NK-92 (cell line): Measurements from ENCODE around the gene SIN3B.

Experiments used
- DNase-seq: peaks from one replicate; lab custom pipeline; 2025; ENCODE audit not compliant: unreplicated experiment; lab: John Stamatoyannopoulos, UW

SIN3B gene

GRCh38 chr19:16887353-16888265 lies 58.4 kb downstream of the SIN3B start:
- DNase-seq, result no peak

- no peak for DNase-seq
Observed at GRCh38 chr19:16888629-16889365, 59.6 kb downstream of the SIN3B start, which contains the start of gene F2RL3. TSS of gene F2RL3 (plus strand) at chr19:16888999. CDS start at chr19:16889190, 191 bp downstream.

- no peak for DNase-seq
Observed at GRCh38 chr19:16889366-16889882, 60.2 kb downstream of the SIN3B start.

GRCh38 chr19:16889883-16890460 lies 60.8 kb downstream of the SIN3B start:
- no peak for DNase-seq

GRCh38 chr19:16890461-16891184 lies 61.4 kb downstream of the SIN3B start:
- DNase-seq, result no peak

GRCh38 chr19:16891696-16892382 lies 62.6 kb downstream of the SIN3B start:
- DNase-seq, result no peak

- no peak for DNase-seq
Observed at GRCh38 chr19:16892436-16892835, 63.2 kb downstream of the SIN3B start.

- no peak for DNase-seq
Observed at GRCh38 chr19:16892868-16893685, 63.9 kb downstream of the SIN3B start.

GRCh38 chr19:16893686-16893989 lies 64.4 kb downstream of the SIN3B start:
- no peak for DNase-seq

GRCh38 chr19:16894080-16894479 lies 64.9 kb downstream of the SIN3B start:
- no peak for DNase-seq

GRCh38 chr19:16895467-16896145 lies 66.4 kb downstream of the SIN3B start:
- no peak for DNase-seq

- no peak for DNase-seq
Observed at GRCh38 chr19:16896146-16897028, 67.2 kb downstream of the SIN3B start.

GRCh38 chr19:16897029-16897855 lies 68.0 kb downstream of the SIN3B start:
- DNase-seq, result no peak

GRCh38 chr19:16897856-16898161 lies 68.6 kb downstream of the SIN3B start:
- no peak for DNase-seq

- DNase-seq, result no peak
Observed at GRCh38 chr19:16898361-16899015, 69.3 kb downstream of the SIN3B start.

GRCh38 chr19:16899566-16900075 lies 70.4 kb downstream of the SIN3B start:
- no peak for DNase-seq
